Liver (tissue), 10 donors: ENCODE measurements around the gene RNASE4. TPM values are rescaled to one million over a fixed set of nuclear protein-coding genes. Genes with fewer than 3 reads are reported as not detected.

Experiments used
- DNase-seq: peaks from one replicate; pipeline ENCODE4 v3.0.0-alpha.2; 2017; ENCODE audit warnings: low spot score
- H3K27ac ChIP-seq, 2 donors: one replicate each; pipeline ENCODE4 v1.7.0; 2013; ENCODE audit warnings: inconsistent platforms in 2 of 2, low read length in 2 of 2, control low read depth in 1 of 2, low read depth in 1 of 2, mild to moderate bottlenecking in 1 of 2
- H3K27me3 ChIP-seq, 4 donors: one replicate each; pipeline versions ENCODE4 v1.6.1 to v1.7.0; 2013; ENCODE audit warnings: low read length in 3 of 4, inconsistent platforms in 1 of 4, mild to moderate bottlenecking in 1 of 4, moderate library complexity in 1 of 4; ENCODE audit not compliant: control insufficient read depth in 4 of 4, insufficient read depth in 4 of 4
- H3K36me3 ChIP-seq, 4 donors: one replicate each; pipeline versions ENCODE4 v1.6.1 to v1.7.0; 2013; ENCODE audit warnings: low read length in 3 of 4, mild to moderate bottlenecking in 3 of 4, low read depth in 1 of 4, moderate library complexity in 1 of 4; ENCODE audit not compliant: control insufficient read depth in 4 of 4, insufficient read depth in 3 of 4
- H3K4me1 ChIP-seq, 4 donors: one replicate each; pipeline versions ENCODE4 v1.6.1 to v1.7.0; 2013; ENCODE audit warnings: low read length in 3 of 4, mild to moderate bottlenecking in 3 of 4, moderate library complexity in 1 of 4; ENCODE audit not compliant: control insufficient read depth in 4 of 4, insufficient read depth in 4 of 4
- H3K4me3 ChIP-seq, 3 donors: one replicate each; pipeline versions ENCODE4 v1.6.1 to v1.7.0; 2013; ENCODE audit warnings: low read length in 3 of 3, control low read depth in 1 of 3, low read depth in 1 of 3, mild to moderate bottlenecking in 1 of 3
- H3K9ac ChIP-seq, 2 donors: one replicate each; pipeline ENCODE4 v1.7.0; 2013; ENCODE audit warnings: low read length in 2 of 2, mild to moderate bottlenecking in 2 of 2, moderate library complexity in 2 of 2, control low read depth in 1 of 2, low read depth in 1 of 2
- H3K9me3 ChIP-seq, 4 donors: one replicate each; pipeline versions ENCODE4 v1.6.1 to v1.7.0; 2013; ENCODE audit warnings: low read length in 3 of 4; ENCODE audit not compliant: control insufficient read depth in 4 of 4
- ATF3 ChIP-seq: IDR thresholded peaks from 2 replicates; pipeline ENCODE4 v1.6.1; 2016; ENCODE audit warnings: antibody characterized with exemption
- CTCF ChIP-seq: fragments of 150-350 bp; IDR thresholded peaks from 2 replicates; pipeline ENCODE4 v1.5.1; 2017; ENCODE audit warnings: improper control_type of control experiment, low read depth, low read length; ENCODE audit not compliant: missing input control
- FOXA2 ChIP-seq: IDR thresholded peaks from 2 replicates; pipeline ENCODE4 v1.6.1; 2016; ENCODE audit warnings: antibody characterized with exemption
- GABPA ChIP-seq, 2 donors: IDR thresholded peaks in 1 of 2; conservative IDR thresholded peaks in 1 of 2; 2 replicates each; pipeline ENCODE4 v1.6.1; 2016; ENCODE audit warnings: antibody characterized with exemption in 2 of 2, mild to moderate bottlenecking in 1 of 2, moderate library complexity in 1 of 2
- HNF4A ChIP-seq, 2 donors: conservative IDR thresholded peaks; 2 replicates each; pipeline ENCODE4 v1.6.1; 2016; ENCODE audit warnings: antibody characterized with exemption in 2 of 2, mild to moderate bottlenecking in 2 of 2
- HNF4G ChIP-seq: IDR thresholded peaks from 2 replicates; pipeline ENCODE4 v1.6.1; 2016; ENCODE audit warnings: antibody characterized with exemption
- JUND ChIP-seq, 2 donors: IDR thresholded peaks; 2 replicates each; pipeline ENCODE4 v1.6.1; 2016; ENCODE audit warnings: antibody characterized with exemption in 2 of 2
- MAX ChIP-seq: IDR thresholded peaks from 2 replicates; pipeline ENCODE4 v1.6.1; 2016; ENCODE audit warnings: antibody characterized with exemption
- NR2F2 ChIP-seq: IDR thresholded peaks from 2 replicates; pipeline ENCODE4 v1.6.1; 2016; ENCODE audit warnings: antibody characterized with exemption
- RAD21 ChIP-seq, 2 donors: IDR thresholded peaks; 2 replicates each; pipeline ENCODE4 v1.6.1; 2016; ENCODE audit warnings: antibody characterized with exemption in 2 of 2, mild to moderate bottlenecking in 2 of 2
- REST ChIP-seq: IDR thresholded peaks from 2 replicates; pipeline ENCODE4 v1.6.1; 2016; ENCODE audit warnings: antibody characterized with exemption, mild to moderate bottlenecking
- RXRA ChIP-seq, 2 donors: IDR thresholded peaks; 2 replicates each; pipeline ENCODE4 v1.6.1; 2017 to 2018; ENCODE audit warnings: antibody characterized with exemption in 2 of 2, mild to moderate bottlenecking in 1 of 2
- SP1 ChIP-seq: IDR thresholded peaks from 2 replicates; pipeline ENCODE4 v1.6.1; 2018; ENCODE audit warnings: antibody characterized with exemption, mild to moderate bottlenecking
- TAF1 ChIP-seq: conservative IDR thresholded peaks from 2 replicates; pipeline ENCODE4 v1.6.1; 2016; ENCODE audit warnings: antibody characterized with exemption, mild to moderate bottlenecking
- YY1 ChIP-seq: IDR thresholded peaks from 2 replicates; pipeline ENCODE4 v1.6.1; 2016; ENCODE audit warnings: antibody characterized with exemption, mild to moderate bottlenecking
- ZBTB33 ChIP-seq: IDR thresholded peaks from 2 replicates; pipeline ENCODE4 v1.6.1; 2016; ENCODE audit warnings: antibody characterized with exemption
- WGBS: extraction: QIAGEN DNeasy Blood & Tissue Kit; methylation state at CpG from one replicate; pipeline ENCODE4 v1.1.7; 2013; 5-methylcytosine and 5-hydroxymethylcytosine counted together
- polyA plus RNA-seq, 2 donors: library from polyadenylated mRNA; stranded (reverse) in 1 of 2; unstranded in 1 of 2; fragments of 200-250 nt in 1 of 2; fragments of >200 nt in 1 of 2; fragmentation: Nextera tagmentation in 1 of 2; extraction: Ambion mirVana in 1 of 2; gene quantifications; one replicate each; pipeline versions ENCODE4 v1.2.1 to v1.2.3, GENCODE V29; 2013 to 2015
- small RNA-seq: library from RNA; depleted of rRNA; stranded (forward); fragments of <200 nt; gene quantifications from one replicate; pipeline ENCODE3, GENCODE V24; 2014
- total RNA-seq, 2 donors: library from RNA; depleted of rRNA; stranded (reverse); fragments of >200 nt; gene quantifications; one replicate each; pipeline ENCODE4 v1.2.3, GENCODE V29; 2014
- donor health status: healthy.
- donor health status: healthy.
- donor health status: healthy.
- donor health status: healthy.
- donor health status: healthy.

Gene RNASE4
- total and polyA plus RNA-seq, 4 donors, result 129 to 319 (median 184) TPM

GRCh38 chr14:20750194-20750593 lies 65.8 kb downstream of the RNASE4 start:
- DNase-seq, result no peak
- TF ChIP-seq TAF1, result no peak
- no peak for TF ChIP-seq ZBTB33
- no peak for TF ChIP-seq HNF4G
- TF ChIP-seq NR2F2, result no peak
- no peak for TF ChIP-seq REST
- no peak for TF ChIP-seq RXRA (IDR thresholded peaks at IDR 0.05)
- no peak for TF ChIP-seq SP1
- no peak for TF ChIP-seq FOXA2
- TF ChIP-seq ATF3, result no peak
- TF ChIP-seq JUND (IDR thresholded peaks at IDR 0.05), result no peak
- TF ChIP-seq CTCF, result no peak
- no peak for TF ChIP-seq RAD21 (IDR thresholded peaks at IDR 0.05)
- TF ChIP-seq GABPA (IDR thresholded peaks at IDR 0.05 in 1 of 2, conservative IDR thresholded peaks at IDR 0.05 in 1 of 2), result no peak
- no peak for TF ChIP-seq HNF4A (conservative IDR thresholded peaks at IDR 0.05)
- no peak for TF ChIP-seq MAX
- no peak for TF ChIP-seq YY1
- H3K36me3 ChIP-seq, result no peaks in the 10 kb centered on the region
- no peaks in the 10 kb centered on the region for H3K27me3 ChIP-seq
- no peak overlapping the region for H3K9ac ChIP-seq
- no peak overlapping the region for H3K27ac ChIP-seq
- no peak overlapping the region for H3K4me3 ChIP-seq
- peaks cover 0 to 6% (median 4%) of the 10 kb centered on the region in 4 donors for H3K4me1 ChIP-seq
- 74% methylated on average over 1 of the region's 1 CpG for WGBS
- peaks cover 3 to 8% (median 5%) of the 10 kb centered on the region in 4 donors for H3K9me3 ChIP-seq

Small RNA genes lying within 50 kb of the gene (small RNA-seq; reads per million reads assigned to genes)
- not detected for gene RF00019

Other genes starting within 250 kb of the RNASE4 start
- gene KLHL33, start 248.4 kb upstream of the RNASE4 start, total RNA-seq, result under 1 TPM; 0.17 to 0.23 TPM
- under 1 TPM; 0.06 to 0.14 TPM for gene KLHL33, start 248.4 kb upstream of the RNASE4 start, polyA plus RNA-seq
- gene OSGEP, start 229.7 kb upstream of the RNASE4 start, total RNA-seq, result 10 to 100 TPM; 29.0 to 39.0 TPM
- 10 to 100 TPM; 18.1 to 20.5 TPM for gene OSGEP, start 229.7 kb upstream of the RNASE4 start, polyA plus RNA-seq
- 10 to 100 TPM; 32.4 to 43.2 TPM for gene APEX1, start 229.3 kb upstream of the RNASE4 start, total RNA-seq
- 10 to 100 TPM; 50.3 to 64.5 TPM for gene APEX1, start 229.3 kb upstream of the RNASE4 start, polyA plus RNA-seq
- gene PIP4P1, start 223.1 kb upstream of the RNASE4 start, total RNA-seq, result 10 to 100 TPM; 14.1 to 14.6 TPM
- gene PIP4P1, start 223.1 kb upstream of the RNASE4 start, polyA plus RNA-seq, result 10 to 100 TPM; 13.2 to 14.9 TPM
- 100 to 1,000 TPM in 1 of 2 donors, 10 to 100 TPM in 1; 41.8 to 156 TPM for gene PNP, start 215.2 kb upstream of the RNASE4 start, total RNA-seq
- 10 to 100 TPM; 22.9 to 29.9 TPM for gene PNP, start 215.2 kb upstream of the RNASE4 start, polyA plus RNA-seq
- gene RNASE10, start 179.0 kb upstream of the RNASE4 start, total RNA-seq, result under 1 TPM in 1 of 2 donors, not detected in 1; 0.19 TPM
- gene RNASE10, start 179.0 kb upstream of the RNASE4 start, polyA plus RNA-seq, result not detected
- gene RNASE9, start 123.5 kb upstream of the RNASE4 start, total RNA-seq, result not detected
- gene RNASE9, start 123.5 kb upstream of the RNASE4 start, polyA plus RNA-seq, result not detected
- not detected for gene RNASE11, start 96.6 kb upstream of the RNASE4 start, total RNA-seq
- gene RNASE11, start 96.6 kb upstream of the RNASE4 start, polyA plus RNA-seq, result not detected
- not detected for gene RNASE12, start 93.2 kb upstream of the RNASE4 start, total RNA-seq
- gene RNASE12, start 93.2 kb upstream of the RNASE4 start, polyA plus RNA-seq, result not detected
- gene OR6S1, start 42.9 kb upstream of the RNASE4 start, total RNA-seq, result not detected
- not detected for gene OR6S1, start 42.9 kb upstream of the RNASE4 start, polyA plus RNA-seq
- 1,000 to 10,000 TPM in 1 of 2 donors, 100 to 1,000 TPM in 1; 153 to 1,589 TPM for gene ANG, start 4.2 kb downstream of the RNASE4 start, total RNA-seq
- 1,000 to 10,000 TPM; 1,170 to 2,524 TPM for gene ANG, start 4.2 kb downstream of the RNASE4 start, polyA plus RNA-seq
- gene EDDM3A, start 61.3 kb downstream of the RNASE4 start, total RNA-seq, result not detected
- not detected for gene EDDM3A, start 61.3 kb downstream of the RNASE4 start, polyA plus RNA-seq
- gene EDDM3B, start 83.8 kb downstream of the RNASE4 start, total RNA-seq, result not detected
- gene EDDM3B, start 83.8 kb downstream of the RNASE4 start, polyA plus RNA-seq, result not detected
- 1 to 10 TPM; 3.9 to 4.6 TPM for gene RNASE6, start 96.7 kb downstream of the RNASE4 start, total RNA-seq
- gene RNASE6, start 96.7 kb downstream of the RNASE4 start, polyA plus RNA-seq, result 1 to 10 TPM; 3.2 to 7.0 TPM
- 10 to 100 TPM in 1 of 2 donors, 1 to 10 TPM in 1; 5.8 to 11.7 TPM for gene RNASE1, start 118.3 kb downstream of the RNASE4 start, total RNA-seq
- 10 to 100 TPM; 32.6 to 37.9 TPM for gene RNASE1, start 118.3 kb downstream of the RNASE4 start, polyA plus RNA-seq
- 10 to 100 TPM in 1 of 2 donors, not detected in 1; 12.2 TPM for gene RNASE3, start 206.8 kb downstream of the RNASE4 start, total RNA-seq
- under 1 TPM in 1 of 2 donors, not detected in 1; 0.52 TPM for gene RNASE3, start 206.8 kb downstream of the RNASE4 start, polyA plus RNA-seq